Right lobe of liver (tissue), 6 donors: ENCODE results near the gene KCNK17. TPM values are rescaled to one million over a fixed set of nuclear protein-coding genes. Genes with fewer than 3 reads are reported as not detected.

Source experiments
- ATAC-seq, 4 donors: fragments of 200-7000 bp; cut with Tn5 transposase; one replicate each; pipeline ENCODE4 v1.9.1; 2020; ENCODE audit warnings: mild to moderate bottlenecking in 4 of 4, moderate library complexity in 4 of 4
- DNase-seq, 3 donors: peaks; one replicate each; pipeline ENCODE4 v3.0.0-alpha.2; 2020
- H3K27ac ChIP-seq, 3 donors: fragments of 200-600 bp; one replicate each; pipeline ENCODE4 v1.8.0; 2022
- H3K27me3 ChIP-seq, 2 donors: fragments of 200-600 bp; one replicate each; pipeline ENCODE4 v1.8.0; 2022
- H3K36me3 ChIP-seq, 4 donors: fragments of 200-600 bp; sonication (generic) in 1 of 4; one replicate each; pipeline versions ENCODE4 v1.5.1 to v1.8.0; 2017 to 2022; ENCODE audit warnings: control low read depth in 1 of 4
- H3K4me1 ChIP-seq, 4 donors: fragments of 200-600 bp; sonication (generic) in 1 of 4; one replicate each; pipeline versions ENCODE4 v1.5.1 to v1.8.0; 2017 to 2022; ENCODE audit warnings: control low read depth in 1 of 4
- H3K4me3 ChIP-seq, 3 donors: fragments of 200-600 bp; one replicate each; pipeline ENCODE4 v1.8.0; 2022
- H3K9me3 ChIP-seq, 4 donors: fragments of 200-600 bp; sonication (generic) in 1 of 4; one replicate each; pipeline versions ENCODE4 v1.5.1 to v1.8.0; 2017 to 2022; ENCODE audit warnings: control low read depth in 1 of 4
- CTCF ChIP-seq, 4 donors: fragments of 200-600 bp in 3 of 4; fragments of 450-650 bp in 1 of 4; IDR thresholded peaks; one replicate each; pipeline versions ENCODE4 v1.5.1 to v1.8.0; 2016 to 2022; ENCODE audit warnings: antibody characterized with exemption in 4 of 4, mild to moderate bottlenecking in 2 of 4
- POLR2A ChIP-seq: fragments of 450-650 bp; IDR thresholded peaks from one replicate; pipeline ENCODE4 v1.6.1; 2017; ENCODE audit warnings: antibody characterized with exemption, mild to moderate bottlenecking
- WGBS: methylation state at CpG from one replicate; pipeline ENCODE4 v1.1.6; 2018; ENCODE audit warnings: low coverage, low lambda C conversion rate; ENCODE audit not compliant: insufficient coverage; ENCODE audit errors: missing lambda C conversion rate; 5-methylcytosine and 5-hydroxymethylcytosine counted together
- intact Hi-C, 2 donors: fragments of 100-400 bp; cut with DNase I; formaldehyde crosslinking; loops; one replicate each; pipeline versions ENCODE4 v1.11.2 to v1.14.1; 2022
- total RNA-seq, 6 experiments: library from RNA; depleted of rRNA in 2 of 6; stranded (reverse); fragments of >200 nt in 2 of 6; fragmentation: NEBNext Ultra II Directional in 3 of 6; extraction: Animal tissue kit (Norgen Biotek cat#: 25700) in 3 of 6; gene quantifications; one replicate each; pipeline versions ENCODE4 v1.1.0 to v1.2.4, GENCODE V29; 2016 to 2023
- donor health status: DM: no; HTN: yes; CAD: no.
- donor health status: DM: no; HTN: no; CAD: no.
- donor health status: DM: no; HTN: no; CAD: no.
- donor health status: DM: no; HTN: yes; CAD: no.
- donor health status: DM: no; HTN: yes; CAD: no.

Gene KCNK17
- total RNA-seq, 6 experiments from 2014 or later, result 0.31 to 0.77 (median 0.39) TPM; not detected in 1

DNA sequence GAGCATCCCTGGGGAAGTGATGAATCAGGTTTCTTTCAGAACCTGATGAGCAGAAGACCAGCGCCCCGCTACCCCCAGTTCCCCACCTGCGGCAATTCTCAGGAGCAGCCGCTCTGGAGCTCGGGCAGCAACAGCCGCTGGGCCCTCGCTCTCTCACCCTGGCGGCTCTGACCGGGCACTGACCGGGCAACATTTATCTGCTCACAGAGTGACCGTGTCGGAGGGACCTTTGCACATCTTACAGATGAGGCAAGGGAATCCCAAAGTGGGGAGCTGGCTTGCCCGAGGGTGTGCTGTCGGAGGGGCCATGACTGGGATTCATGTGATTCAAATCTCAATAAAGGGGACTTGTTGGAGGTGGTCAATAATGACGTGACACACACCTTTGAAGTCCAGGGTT lies 34.5 kb upstream of the KCNK17 start:
- no peaks in the 10 kb centered on the region for H3K9me3 ChIP-seq
- intact Hi-C loops, result no loop called here
- DNase-seq (no peak), ATAC-seq (no peak)
- H3K4me3 ChIP-seq, result no peak overlapping the region
- no peak overlapping the region for H3K27ac ChIP-seq
- H3K27me3 ChIP-seq, result no peaks in the 10 kb centered on the region
- TF ChIP-seq POLR2A (no peak), CTCF (IDR thresholded peaks at IDR 0.05) (no peak)
- H3K36me3 ChIP-seq, result no peaks in the 10 kb centered on the region
- 87% methylated on average over 12 of the region's 15 CpGs for WGBS
- no peaks in the 10 kb centered on the region for H3K4me1 ChIP-seq

GRCh38 chr6:39347906-39348585 lies 33.8 kb upstream of the KCNK17 start:
- H3K9me3 ChIP-seq, result no peaks in the 10 kb centered on the region
- H3K36me3 ChIP-seq, result no peaks in the 10 kb centered on the region
- 31% methylated on average over 3 of the region's 9 CpGs for WGBS
- no peak overlapping the region for H3K27ac ChIP-seq
- ATAC-seq, result peak; percentile 78 to 93 (median 88)
- TF ChIP-seq POLR2A (no peak), CTCF (IDR thresholded peaks at IDR 0.05) (peak; percentile 77 to 92 (median 86))
- peak; percentile 52 to 67 (median 66) for DNase-seq
- no peaks in the 10 kb centered on the region for H3K4me1 ChIP-seq
- no peaks in the 10 kb centered on the region for H3K27me3 ChIP-seq
- intact Hi-C loops, result no loop called here
- H3K4me3 ChIP-seq, result no peak overlapping the region

GRCh38 chr6:39347206-39347605 lies 33.0 kb upstream of the KCNK17 start:
- H3K27me3 ChIP-seq, result no peaks in the 10 kb centered on the region
- no peaks in the 10 kb centered on the region for H3K36me3 ChIP-seq
- WGBS, result no CpG with 5 or more reads among the region's 6 CpGs
- no peak overlapping the region for H3K4me3 ChIP-seq
- TF ChIP-seq CTCF (IDR thresholded peaks at IDR 0.05), result no peak
- no peak for TF ChIP-seq POLR2A
- H3K9me3 ChIP-seq, result no peaks in the 10 kb centered on the region
- no peaks in the 10 kb centered on the region for H3K4me1 ChIP-seq
- ATAC-seq (no peak), DNase-seq (no peak)
- intact Hi-C loops, result no loop called here
- H3K27ac ChIP-seq, result no peak overlapping the region

DNA sequence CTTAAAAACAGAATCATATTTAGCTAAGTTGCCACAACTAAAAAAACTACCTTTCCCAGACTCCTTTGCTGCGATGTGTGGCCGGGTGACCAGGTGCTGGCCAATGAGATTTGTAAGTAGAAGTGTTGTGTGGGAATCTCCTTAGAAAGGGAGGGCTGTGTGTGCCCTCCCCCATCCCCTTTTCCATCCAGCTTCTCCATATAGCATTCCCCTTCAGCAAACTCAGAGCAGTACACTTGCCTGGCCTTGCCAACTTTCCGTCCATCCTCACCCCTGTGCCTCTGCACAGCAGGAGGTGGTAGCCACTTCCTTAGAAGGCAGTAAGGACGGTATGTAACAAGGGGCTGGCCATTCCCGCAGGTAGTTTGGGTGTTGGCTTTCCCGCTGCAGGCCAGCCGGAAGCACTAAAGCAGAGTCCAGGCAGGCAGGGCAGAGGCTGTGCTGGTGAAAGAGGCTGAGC lies 30.6 kb upstream of the KCNK17 start:
- no peaks in the 10 kb centered on the region for H3K4me1 ChIP-seq
- ATAC-seq, result no peak
- no peak overlapping the region for H3K4me3 ChIP-seq
- no peak overlapping the region for H3K27ac ChIP-seq
- no peak for DNase-seq
- no peaks in the 10 kb centered on the region for H3K9me3 ChIP-seq
- no peaks in the 10 kb centered on the region for H3K36me3 ChIP-seq
- no peak for TF ChIP-seq CTCF (IDR thresholded peaks at IDR 0.05)
- TF ChIP-seq POLR2A, result no peak
- 63% methylated on average over 6 of the region's 7 CpGs for WGBS
- H3K27me3 ChIP-seq, result no peaks in the 10 kb centered on the region
- intact Hi-C loops, result no loop called here
